SK-N-SH (cell line): Measurements from ENCODE around the gene SLC30A2. TPM values are rescaled to one million over a fixed set of nuclear protein-coding genes. Genes with fewer than 3 reads are reported as not detected.

ENCODE experiments used
- CTCF ChIA-PET: fragments of 300-600, 350-600 bp; formaldehyde crosslinking; extraction: SDS; loops from one replicate; lab custom pipeline; 2021; lab: Yijun Ruan, JAX
- POLR2A ChIA-PET: fragments of 350-600 bp; sonication (Branson Sonifier 250); formaldehyde crosslinking; extraction: SDS; loops from one replicate; lab custom pipeline; 2020; ENCODE audit warnings: antibody characterized with exemption, inconsistent platforms; lab: Yijun Ruan, JAX
- DNase-seq: peaks from one replicate; pipeline ENCODE4 v3.0.0; 2012
- H2AFZ ChIP-seq: fragments of 200-600 bp; sonication (generic); 2 replicates; pipeline ENCODE4 v1.8.1; 2016; ENCODE audit warnings: antibody characterized with exemption, mild to moderate bottlenecking, low read depth
- H3F3A ChIP-seq: fragments of 200-600 bp; sonication (generic); replicated peaks from 2 replicates; pipeline ENCODE3; 2016; ENCODE audit warnings: antibody characterized with exemption, mild to moderate bottlenecking; ENCODE audit not compliant: insufficient read depth
- H3K27ac ChIP-seq, 2 experiments: fragments of 200-500 bp in 1 of 2; fragments of 200-600 bp in 1 of 2; sonication (Bioruptor generic) in 1 of 2; sonication (generic), shearing (Covaris generic) in 1 of 2; 2 replicates each; pipeline versions ENCODE4 v1.5.1 to v1.6.1; 2014 to 2016; ENCODE audit warnings: low read depth in 2 of 2, inconsistent platforms in 1 of 2, low read length in 1 of 2, mild to moderate bottlenecking in 1 of 2, mixed read lengths in 1 of 2
- H3K27me3 ChIP-seq: fragments of 200-600 bp; sonication (generic), shearing (Covaris generic); 2 replicates; pipeline ENCODE4 v1.6.1; 2016; ENCODE audit warnings: mixed run types; ENCODE audit not compliant: insufficient read depth
- H3K36me3 ChIP-seq, 2 experiments: fragments of 200-500 bp in 1 of 2; fragments of 200-600 bp in 1 of 2; sonication (Bioruptor generic) in 1 of 2; sonication (generic) in 1 of 2; replicated peaks in 1 of 2; 2 replicates each; pipeline versions ENCODE3 to v1.5.1; 2014 to 2016; ENCODE audit warnings: low read length in 1 of 2, mild to moderate bottlenecking in 1 of 2; ENCODE audit not compliant: insufficient read depth in 2 of 2, control insufficient read depth in 1 of 2
- H3K4me1 ChIP-seq, 2 experiments: fragments of 200-500 bp in 1 of 2; fragments of 200-600 bp in 1 of 2; sonication (Bioruptor generic) in 1 of 2; sonication (generic), shearing (Covaris generic) in 1 of 2; 2 replicates each; pipeline versions ENCODE4 v1.5.1 to v1.6.1; 2014 to 2016; ENCODE audit warnings: low read depth in 1 of 2, low read length in 1 of 2, mixed run types in 1 of 2; ENCODE audit not compliant: insufficient read depth in 2 of 2, control insufficient read depth in 1 of 2
- H3K4me2 ChIP-seq: fragments of 200-600 bp; sonication (generic), shearing (Covaris generic); 2 replicates; pipeline ENCODE4 v1.6.1; 2017; ENCODE audit warnings: mixed run types
- H3K4me3 ChIP-seq, 2 experiments: fragments of 200-500 bp in 1 of 2; fragments of 200-600 bp in 1 of 2; sonication (Bioruptor generic) in 1 of 2; sonication (generic), shearing (Covaris generic) in 1 of 2; 2 replicates each; pipeline versions ENCODE4 v1.5.1 to v1.8.1; 2014 to 2016; ENCODE audit warnings: low read depth in 2 of 2, inconsistent platforms in 1 of 2, low read length in 1 of 2, mild to moderate bottlenecking in 1 of 2, mixed read lengths in 1 of 2, moderate library complexity in 1 of 2
- H3K79me2 ChIP-seq: fragments of 200-600 bp; sonication (generic); 2 replicates; pipeline ENCODE4 v1.8.1; 2017; ENCODE audit warnings: mild to moderate bottlenecking; ENCODE audit not compliant: insufficient read depth
- H3K9ac ChIP-seq: fragments of 200-600 bp; sonication (generic); 2 replicates; pipeline ENCODE4 v1.6.1; 2017; ENCODE audit warnings: mixed run types
- H3K9me2 ChIP-seq: fragments of 200-600 bp; sonication (generic); 2 replicates; pipeline ENCODE4 v1.6.1; 2017; ENCODE audit warnings: mixed run types
- H3K9me3 ChIP-seq: fragments of 200-600 bp; sonication (generic); 2 replicates; pipeline ENCODE4 v1.6.1; 2017; ENCODE audit warnings: mixed run types, mild to moderate bottlenecking, moderate library complexity
- H4K20me1 ChIP-seq: fragments of 200-600 bp; sonication (generic); 2 replicates; pipeline ENCODE4 v1.6.1; 2017; ENCODE audit warnings: mild to moderate bottlenecking, mixed run types; ENCODE audit not compliant: insufficient read depth
- ELF1 ChIP-seq: IDR thresholded peaks from 2 replicates; pipeline ENCODE4 v1.4.0; 2012
- EP300 ChIP-seq, 2 experiments: IDR thresholded peaks; 2 replicates each; pipeline versions ENCODE4 v1.4.0 to v1.6.1; 2012; ENCODE audit warnings: borderline replicate concordance in 1 of 2, low read depth in 1 of 2, low read length in 1 of 2
- EZH2phosphoT487 ChIP-seq: fragments of 200-600 bp; sonication (generic); IDR thresholded peaks from 2 replicates; pipeline ENCODE4 v1.6.1; 2017; ENCODE audit warnings: low read depth, mixed run types, mild to moderate bottlenecking, antibody characterized with exemption, moderate library complexity, borderline replicate concordance
- FOSL2 ChIP-seq: IDR thresholded peaks from 2 replicates; pipeline ENCODE4 v1.4.0; 2012; ENCODE audit warnings: low read depth, mild to moderate bottlenecking, moderate library complexity, borderline replicate concordance
- FOXJ3 ChIP-seq: sonication (generic); formaldehyde crosslinking; IDR thresholded peaks from 2 replicates; pipeline ENCODE4 v1.5.1; 2020; ENCODE audit warnings: mild to moderate bottlenecking, missing genetic modification reagents
- FOXM1 ChIP-seq: IDR thresholded peaks from 2 replicates; pipeline ENCODE4 v1.4.0; 2012; ENCODE audit warnings: low read depth, mild to moderate bottlenecking
- GATA2 ChIP-seq: sonication (generic); formaldehyde crosslinking; IDR thresholded peaks from 2 replicates; pipeline ENCODE4 v1.5.0; 2020; ENCODE audit warnings: mild to moderate bottlenecking, missing genetic modification reagents
- JUND ChIP-seq: IDR thresholded peaks from 2 replicates; pipeline ENCODE4 v1.4.0; 2012
- MEF2A ChIP-seq: IDR thresholded peaks from 2 replicates; pipeline ENCODE4 v1.4.0; 2012; ENCODE audit warnings: low read depth, borderline replicate concordance
- MXI1 ChIP-seq: IDR thresholded peaks from 2 replicates; pipeline ENCODE4 v1.6.1; 2012; ENCODE audit warnings: mild to moderate bottlenecking, low read depth, low read length, improper control_type of control experiment
- NRF1 ChIP-seq: IDR thresholded peaks from 2 replicates; pipeline ENCODE4 v1.6.1; 2012; ENCODE audit warnings: low read depth, mild to moderate bottlenecking, low read length
- RAD21 ChIP-seq: IDR thresholded peaks from 2 replicates; pipeline ENCODE4 v1.6.1; 2012; ENCODE audit warnings: mild to moderate bottlenecking, low read length
- RFX5 ChIP-seq: IDR thresholded peaks from 2 replicates; pipeline ENCODE4 v1.6.1; 2012; ENCODE audit warnings: mild to moderate bottlenecking, improper control_type of control experiment, low read length
- SMC3 ChIP-seq: IDR thresholded peaks from 2 replicates; pipeline ENCODE4 v1.6.1; 2012; ENCODE audit warnings: low read depth, low read length, improper control_type of control experiment
- YY1 ChIP-seq: IDR thresholded peaks from 2 replicates; pipeline ENCODE4 v1.4.0; 2012; ENCODE audit warnings: low read depth, mild to moderate bottlenecking
- WGBS: methylation state at CpG from one replicate; pipeline ENCODE4 v1.1.6; 2017; ENCODE audit warnings: low lambda C conversion rate; 5-methylcytosine and 5-hydroxymethylcytosine counted together
- polyA plus RNA-seq, 3 experiments: library from polyadenylated mRNA; depleted of rRNA; stranded (reverse); fragments of >200 nt; gene quantifications; 2 replicates each; pipeline ENCODE4 v1.2.3, GENCODE V29; 2012
- TF ChIP-seq, protein P1 (sequence below): fragments of 200-600 bp; sonication (generic); IDR thresholded peaks from 2 replicates; pipeline ENCODE4 v1.6.1; 2017; ENCODE audit warnings: antibody characterized with exemption, mild to moderate bottlenecking, moderate library complexity
- TF ChIP-seq, protein P2 (sequence below): IDR thresholded peaks from 2 replicates; pipeline ENCODE4 v1.4.0; 2012; ENCODE audit warnings: low read depth, borderline replicate concordance
- TF ChIP-seq, protein P3 (sequence below): fragments of 150-350 bp; IDR thresholded peaks from 2 replicates; pipeline ENCODE4 v1.6.1; 2017; ENCODE audit warnings: antibody characterized with exemption, low read length, low read depth, borderline replicate concordance

The SLC30A2 gene
- polyA plus RNA-seq, 1 of the 3 experiments (the other 2 are of a cell fraction), result not detected

DNA sequence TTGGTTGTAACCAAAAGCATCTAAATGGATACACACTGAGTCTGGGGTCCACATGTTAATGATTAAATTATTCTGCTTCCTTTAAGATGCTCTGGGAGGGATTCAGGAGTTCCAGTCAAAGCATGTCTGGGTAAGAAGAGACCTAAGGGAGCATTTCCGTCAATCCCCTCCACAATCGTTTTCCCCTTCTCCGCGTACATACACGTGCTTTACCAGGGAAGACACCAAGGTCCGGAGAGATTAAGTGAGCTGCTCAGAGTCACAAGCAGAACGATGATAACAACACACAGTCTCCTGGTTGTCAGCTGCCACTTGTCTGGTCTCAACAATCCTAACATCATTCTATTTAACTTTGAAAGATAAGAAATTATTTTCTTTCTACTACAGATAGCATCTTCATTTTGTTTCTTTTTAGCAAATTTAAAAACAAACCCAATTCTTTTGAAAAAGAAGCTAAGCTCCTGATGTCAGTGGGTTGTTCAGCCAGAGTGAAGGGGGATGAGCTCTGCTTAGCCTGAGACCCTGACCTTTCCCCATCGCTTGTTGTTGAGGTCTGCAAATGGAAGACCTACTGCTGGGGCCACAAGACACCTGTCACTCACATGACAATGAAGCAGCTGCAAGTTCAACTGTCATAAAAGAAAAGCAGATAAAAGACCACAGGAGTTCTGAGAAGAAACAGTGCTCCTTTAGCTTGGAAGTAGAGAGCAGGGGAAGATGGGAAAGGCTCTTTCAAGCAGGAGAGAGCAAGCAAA lies 52.5 kb downstream of the SLC30A2 start (continued):
- no peak for TF ChIP-seq FOXJ3
- TF ChIP-seq, all 33 proteins: peak for 0

DNA sequence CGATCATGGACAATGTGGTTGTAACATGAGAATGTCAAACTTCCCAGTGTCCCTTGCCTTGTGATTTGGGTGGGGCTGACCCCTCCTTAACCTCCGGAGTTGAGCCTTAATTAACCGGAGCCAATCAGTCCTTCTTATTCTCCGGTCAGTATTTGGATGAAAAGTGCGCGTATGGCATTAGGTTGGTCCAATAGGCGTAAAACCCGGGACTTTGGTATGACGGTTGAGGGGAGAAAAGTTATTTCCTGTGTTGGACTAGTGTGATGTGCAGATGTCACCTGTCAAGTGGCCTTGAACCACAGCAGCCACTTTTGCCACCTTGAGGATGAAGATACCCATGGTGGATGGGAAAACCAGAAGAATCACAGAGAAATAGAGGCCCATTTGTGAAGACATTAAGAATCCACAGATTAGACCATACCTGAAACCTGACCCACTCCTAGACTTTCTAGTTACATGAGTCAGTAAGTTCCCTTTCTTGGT lies 53.2 kb downstream of the SLC30A2 start:
- peaks cover 19% of the 10 kb centered on the region for H3K79me2 ChIP-seq
- peaks cover 5 to 11% of the 10 kb centered on the region in 2 experiments; a peak in 3 of 4 replicates for H3K4me1 ChIP-seq
- H3K9ac ChIP-seq, result no peak overlapping the region
- H4K20me1 ChIP-seq, result no peaks in the 10 kb centered on the region
- no peaks in the 10 kb centered on the region for H3F3A ChIP-seq
- H3K4me2 ChIP-seq, result no peak overlapping the region
- no peak overlapping the region for H2AFZ ChIP-seq
- 98% methylated on average over 9 of the region's 9 CpGs for WGBS
- no peak for DNase-seq
- CTCF ChIA-PET, result interaction anchor here (6.7 kb wide), 1 partner anchor 97 kb away, joined by 34 read pairs; no protein-coding TSS in a partner anchor
- POLR2A ChIA-PET, result no interaction called here
- H3K4me3 ChIP-seq, result no peak overlapping the region
- no peaks in the 10 kb centered on the region for H3K9me3 ChIP-seq
- H3K27ac ChIP-seq, result no peak overlapping the region
- peaks cover 3 to 15% of the 10 kb centered on the region in 2 experiments for H3K36me3 ChIP-seq
- H3K9me2 ChIP-seq, result no peaks in the 10 kb centered on the region
- H3K27me3 ChIP-seq, result no peaks in the 10 kb centered on the region
- TF ChIP-seq, protein P1, sequence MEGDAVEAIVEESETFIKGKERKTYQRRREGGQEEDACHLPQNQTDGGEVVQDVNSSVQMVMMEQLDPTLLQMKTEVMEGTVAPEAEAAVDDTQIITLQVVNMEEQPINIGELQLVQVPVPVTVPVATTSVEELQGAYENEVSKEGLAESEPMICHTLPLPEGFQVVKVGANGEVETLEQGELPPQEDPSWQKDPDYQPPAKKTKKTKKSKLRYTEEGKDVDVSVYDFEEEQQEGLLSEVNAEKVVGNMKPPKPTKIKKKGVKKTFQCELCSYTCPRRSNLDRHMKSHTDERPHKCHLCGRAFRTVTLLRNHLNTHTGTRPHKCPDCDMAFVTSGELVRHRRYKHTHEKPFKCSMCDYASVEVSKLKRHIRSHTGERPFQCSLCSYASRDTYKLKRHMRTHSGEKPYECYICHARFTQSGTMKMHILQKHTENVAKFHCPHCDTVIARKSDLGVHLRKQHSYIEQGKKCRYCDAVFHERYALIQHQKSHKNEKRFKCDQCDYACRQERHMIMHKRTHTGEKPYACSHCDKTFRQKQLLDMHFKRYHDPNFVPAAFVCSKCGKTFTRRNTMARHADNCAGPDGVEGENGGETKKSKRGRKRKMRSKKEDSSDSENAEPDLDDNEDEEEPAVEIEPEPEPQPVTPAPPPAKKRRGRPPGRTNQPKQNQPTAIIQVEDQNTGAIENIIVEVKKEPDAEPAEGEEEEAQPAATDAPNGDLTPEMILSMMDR, result no peak
- TF ChIP-seq YY1 (no peak), JUND (no peak), MEF2A (no peak), RFX5 (no peak), FOXJ3 (no peak), ELF1 (no peak), FOXM1 (no peak), SMC3 (no peak), GATA2 (CRISPR knock-in tag) (no peak), FOSL2 (no peak), EZH2phosphoT487 (no peak), RAD21 (no peak), EP300 (IDR thresholded peaks at IDR 0.05; ENCODE audit: borderline replicate concordance in 1 of 2, low read depth in 1 of 2, low read length in 1 of 2) (no peak), NRF1 (no peak), MXI1 (no peak)
- TF ChIP-seq, protein P2, sequence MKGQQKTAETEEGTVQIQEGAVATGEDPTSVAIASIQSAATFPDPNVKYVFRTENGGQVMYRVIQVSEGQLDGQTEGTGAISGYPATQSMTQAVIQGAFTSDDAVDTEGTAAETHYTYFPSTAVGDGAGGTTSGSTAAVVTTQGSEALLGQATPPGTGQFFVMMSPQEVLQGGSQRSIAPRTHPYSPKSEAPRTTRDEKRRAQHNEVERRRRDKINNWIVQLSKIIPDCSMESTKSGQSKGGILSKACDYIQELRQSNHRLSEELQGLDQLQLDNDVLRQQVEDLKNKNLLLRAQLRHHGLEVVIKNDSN, result no peak
- TF ChIP-seq, protein P3, sequence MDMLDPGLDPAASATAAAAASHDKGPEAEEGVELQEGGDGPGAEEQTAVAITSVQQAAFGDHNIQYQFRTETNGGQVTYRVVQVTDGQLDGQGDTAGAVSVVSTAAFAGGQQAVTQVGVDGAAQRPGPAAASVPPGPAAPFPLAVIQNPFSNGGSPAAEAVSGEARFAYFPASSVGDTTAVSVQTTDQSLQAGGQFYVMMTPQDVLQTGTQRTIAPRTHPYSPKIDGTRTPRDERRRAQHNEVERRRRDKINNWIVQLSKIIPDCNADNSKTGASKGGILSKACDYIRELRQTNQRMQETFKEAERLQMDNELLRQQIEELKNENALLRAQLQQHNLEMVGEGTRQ, result no peak
- TF ChIP-seq, all 33 proteins: peak for 0
